Esophagus muscularis mucosa (tissue), 4 donors: ENCODE results near the gene DENND1B.

Source experiments
- EP300 ChIP-seq: sonication (generic); formaldehyde crosslinking; IDR thresholded peaks from one replicate; pipeline ENCODE4 v1.6.1; 2017; ENCODE audit warnings: antibody characterized with exemption
- POLR2A ChIP-seq: fragments of 450-650 bp; IDR thresholded peaks from one replicate; pipeline ENCODE4 v1.6.1; 2017; ENCODE audit warnings: antibody characterized with exemption, moderate library complexity, mild to moderate bottlenecking, low read depth
- POLR2AphosphoS5 ChIP-seq, 2 donors: sonication (generic); formaldehyde crosslinking; IDR thresholded peaks; one replicate each; pipeline ENCODE4 v1.6.1; 2017; ENCODE audit warnings: antibody characterized with exemption in 2 of 2
- TF ChIP-seq, protein P1 (sequence below), 3 experiments: fragments of 200-600 bp in 2 of 3; fragments of 450-650 bp in 1 of 3; sonication (generic) in 2 of 3; IDR thresholded peaks; one replicate each; pipeline ENCODE4 v1.5.1; 2017 to 2019; ENCODE audit warnings: antibody characterized with exemption in 3 of 3, mild to moderate bottlenecking in 2 of 3, moderate library complexity in 1 of 3

DNA sequence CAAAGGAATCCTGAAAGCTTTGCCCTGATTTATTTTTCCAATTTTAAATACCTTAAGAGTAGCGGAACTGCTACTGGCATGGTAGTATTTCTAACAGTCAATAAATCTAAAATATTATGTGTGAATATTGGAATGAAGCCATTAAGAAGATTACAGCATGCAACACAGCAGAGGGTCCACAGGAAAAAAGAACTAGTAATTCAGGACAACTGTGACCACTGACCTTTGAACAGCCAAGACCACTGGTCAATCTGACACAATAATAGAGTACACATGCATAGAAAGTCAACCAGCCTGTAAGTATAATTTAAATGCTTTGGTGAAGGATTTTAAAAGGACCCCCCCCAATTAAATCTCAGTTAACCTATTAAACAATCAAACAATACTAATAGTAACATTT is 171.0 kb downstream of the DENND1B start:
- no peak for TF ChIP-seq POLR2AphosphoS5 (IDR thresholded peaks at IDR 0.05)
- TF ChIP-seq, protein P1, sequence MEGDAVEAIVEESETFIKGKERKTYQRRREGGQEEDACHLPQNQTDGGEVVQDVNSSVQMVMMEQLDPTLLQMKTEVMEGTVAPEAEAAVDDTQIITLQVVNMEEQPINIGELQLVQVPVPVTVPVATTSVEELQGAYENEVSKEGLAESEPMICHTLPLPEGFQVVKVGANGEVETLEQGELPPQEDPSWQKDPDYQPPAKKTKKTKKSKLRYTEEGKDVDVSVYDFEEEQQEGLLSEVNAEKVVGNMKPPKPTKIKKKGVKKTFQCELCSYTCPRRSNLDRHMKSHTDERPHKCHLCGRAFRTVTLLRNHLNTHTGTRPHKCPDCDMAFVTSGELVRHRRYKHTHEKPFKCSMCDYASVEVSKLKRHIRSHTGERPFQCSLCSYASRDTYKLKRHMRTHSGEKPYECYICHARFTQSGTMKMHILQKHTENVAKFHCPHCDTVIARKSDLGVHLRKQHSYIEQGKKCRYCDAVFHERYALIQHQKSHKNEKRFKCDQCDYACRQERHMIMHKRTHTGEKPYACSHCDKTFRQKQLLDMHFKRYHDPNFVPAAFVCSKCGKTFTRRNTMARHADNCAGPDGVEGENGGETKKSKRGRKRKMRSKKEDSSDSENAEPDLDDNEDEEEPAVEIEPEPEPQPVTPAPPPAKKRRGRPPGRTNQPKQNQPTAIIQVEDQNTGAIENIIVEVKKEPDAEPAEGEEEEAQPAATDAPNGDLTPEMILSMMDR (IDR thresholded peaks at IDR 0.05): no peak
- TF ChIP-seq EP300: no peak
- TF ChIP-seq POLR2A: no peak
